ENCODE measurements around the gene VDAC1. TPM values are rescaled to one million over a fixed set of nuclear protein-coding genes. Genes with fewer than 3 reads are reported as not detected.

The VDAC1 gene
- total RNA-seq, 1 experiment from 2014 or later, result 402 TPM

DNA sequence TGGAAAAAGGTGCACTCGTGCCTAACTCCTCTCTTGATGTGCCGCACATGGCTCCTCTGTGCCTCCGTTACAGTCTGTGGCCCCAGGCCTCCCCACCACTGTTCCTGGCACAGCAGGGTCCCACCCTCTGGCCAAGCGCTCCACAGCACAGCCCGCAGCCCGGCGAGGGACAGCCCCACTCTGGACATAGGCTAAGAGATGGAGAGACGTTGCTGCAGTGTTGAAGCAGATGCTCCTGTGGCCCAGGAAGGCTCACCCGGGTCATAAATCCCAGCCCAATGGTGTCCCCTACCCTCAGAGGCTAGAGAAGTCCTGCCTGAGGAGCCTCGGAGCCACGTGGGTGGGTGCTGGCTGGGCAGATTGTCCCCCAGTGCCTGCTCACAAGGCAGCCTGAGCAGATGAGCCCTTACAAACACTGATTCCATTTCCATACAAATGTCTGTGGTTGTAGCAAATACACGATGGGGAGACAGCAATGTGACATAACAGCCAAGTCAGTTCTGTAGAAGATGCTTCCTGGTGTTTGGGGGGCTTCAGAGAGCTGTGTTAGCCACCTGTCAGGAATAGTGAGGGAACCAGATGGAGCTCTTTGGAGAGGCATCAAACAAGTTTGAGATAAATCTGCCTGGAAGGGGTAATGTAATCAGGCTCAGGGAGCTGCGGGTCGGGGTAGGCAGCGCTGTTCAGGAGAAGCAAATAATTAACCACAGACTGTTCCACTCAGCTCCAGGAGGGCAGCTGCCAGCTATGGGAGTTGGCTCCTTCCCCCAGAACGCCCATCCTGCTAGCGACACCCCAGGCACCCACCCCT lies 78.1 kb downstream of the VDAC1 start:
- DNase-seq (ENCODE audit: low read depth), result no peak

DNA sequence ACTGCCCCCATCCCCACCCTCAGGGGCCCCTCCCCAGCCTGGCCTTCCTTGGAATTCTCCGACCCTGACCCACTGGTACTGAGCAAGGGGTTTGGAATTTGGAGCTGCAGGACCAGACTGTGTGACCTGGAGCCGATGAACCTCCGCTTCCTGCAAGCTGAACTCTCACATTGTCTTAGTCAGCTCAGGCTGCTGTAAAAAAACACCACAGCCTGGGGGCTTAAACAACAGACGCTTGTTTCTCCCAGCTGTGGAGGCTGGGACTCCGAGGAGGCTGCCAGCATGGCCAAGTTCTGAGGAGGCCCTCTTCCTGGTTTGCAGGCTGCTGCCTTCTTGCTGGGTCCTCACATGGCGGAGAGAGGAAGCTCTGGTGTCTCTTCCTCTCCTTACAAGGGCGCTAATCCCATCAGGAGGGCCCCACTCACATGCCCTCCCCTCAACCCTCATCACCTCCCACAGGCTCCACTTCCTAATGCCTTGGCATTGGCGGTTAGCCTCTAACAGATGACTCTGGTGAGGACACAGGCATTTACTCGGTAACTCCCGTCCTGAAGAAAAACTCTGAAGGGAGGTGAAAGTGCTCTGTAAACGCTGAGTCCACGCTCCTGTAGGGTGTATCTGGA lies 78.8 kb downstream of the VDAC1 start:
- DNase-seq (ENCODE audit: low read depth), result peak; percentile 76

DNA sequence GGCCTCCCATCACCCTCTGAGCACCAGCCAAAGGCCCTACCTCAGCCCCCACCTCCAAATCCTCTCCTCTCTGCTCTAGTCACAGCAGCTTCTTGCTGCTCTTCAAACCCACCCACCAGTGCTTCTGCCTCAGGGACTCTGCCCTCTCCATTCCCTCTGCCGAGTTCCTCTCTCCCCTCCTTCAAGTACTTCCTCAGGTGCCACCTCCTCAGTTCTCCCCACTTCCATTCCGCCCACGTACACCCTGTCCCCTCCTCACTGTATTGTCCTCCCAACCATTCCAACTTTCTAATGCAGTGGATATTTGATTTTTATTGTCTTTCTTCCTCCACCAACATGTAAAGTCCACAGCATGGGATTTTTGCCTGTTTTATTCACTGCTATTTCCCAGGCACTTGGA lies 79.5 kb downstream of the VDAC1 start:
- no peak for DNase-seq (ENCODE audit: low read depth)

DNA sequence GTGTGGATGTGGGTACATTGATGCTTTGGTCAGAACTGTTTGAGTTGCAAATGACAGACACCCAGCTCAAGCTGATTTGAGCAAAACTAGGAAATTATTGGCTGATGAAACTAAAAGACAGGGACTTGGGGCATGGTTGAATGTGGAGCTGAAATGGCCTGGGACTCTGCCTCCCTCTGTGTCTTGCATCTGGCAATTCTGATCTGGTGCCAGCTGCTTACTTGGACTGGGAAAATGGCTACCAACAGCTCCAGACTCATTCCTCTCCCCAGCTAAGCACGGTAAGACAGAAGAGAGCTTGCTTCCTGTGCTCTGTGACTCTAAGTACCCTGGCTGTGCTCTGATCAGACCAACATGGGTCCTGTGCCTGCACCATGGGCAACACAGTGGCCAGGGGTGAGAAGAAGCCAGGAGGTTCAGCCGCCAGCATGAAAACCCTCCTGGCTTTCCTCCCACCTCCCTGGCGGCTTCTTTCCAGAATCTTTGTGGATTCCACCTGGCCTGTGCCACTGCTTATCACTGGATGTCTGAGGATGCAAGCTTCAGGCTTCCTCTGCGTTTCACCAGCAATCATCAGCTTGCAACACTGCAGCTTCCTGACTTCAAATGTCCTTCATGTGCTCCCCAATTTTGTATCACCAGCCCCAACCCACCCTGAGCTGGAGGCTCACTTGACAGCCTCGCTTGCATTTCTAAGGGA lies 80.4 kb downstream of the VDAC1 start:
- no peak for DNase-seq (ENCODE audit: low read depth)

DNA sequence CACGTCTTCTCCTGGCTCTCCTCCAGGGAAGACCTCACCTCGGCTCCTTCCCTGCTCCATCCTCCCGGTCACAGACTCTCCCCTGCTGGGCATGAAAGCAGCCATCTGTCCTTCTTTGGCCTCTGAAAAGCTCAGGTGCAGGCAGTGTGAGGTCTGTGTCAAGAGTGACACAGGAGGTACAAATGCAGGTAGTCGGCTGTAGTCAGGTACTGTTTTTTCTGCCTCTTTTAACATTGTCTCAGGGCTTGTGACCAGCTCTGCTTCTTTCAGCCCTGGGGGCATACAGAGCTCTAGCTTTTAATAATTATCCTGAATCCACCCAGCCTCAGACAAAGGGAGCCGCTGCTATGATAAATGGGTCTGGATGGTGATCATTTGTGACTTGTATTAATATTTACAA lies 82.8 kb downstream of the VDAC1 start:
- no peak for DNase-seq (ENCODE audit: low read depth)

Other genes with a start within 250 kb of the VDAC1 start
- 196 and 216 TPM in 2 replicates for gene C5orf15, start 36.4 kb downstream of the VDAC1 start, total RNA-seq (2014; rRNA removed; shearing (Covaris generic))
- gene TCF7, start 109.7 kb upstream of the VDAC1 start, total RNA-seq (2014; rRNA removed; shearing (Covaris generic)), result 5.2 and 7.4 TPM in 2 replicates
- 707 and 715 TPM in 2 replicates for gene SKP1, start 172.0 kb upstream of the VDAC1 start, total RNA-seq (2014; rRNA removed; shearing (Covaris generic))
- gene PPP2CA, start 221.1 kb upstream of the VDAC1 start, total RNA-seq (2014; rRNA removed; shearing (Covaris generic)), result 233 and 257 TPM in 2 replicates